ENCODE results near the gene ASPA. TPM values are rescaled to one million over a fixed set of nuclear protein-coding genes. Genes with fewer than 3 reads are reported as not detected.
A peak's percentile ranks its signal among the peaks of the same experiment; 100 is the strongest.
"Not testable (repeated sequence)": the region's sequence is repeated elsewhere in the genome, so short reads cannot be mapped to it uniquely, and the experiment has no call there.

The ASPA gene
- total RNA-seq: not detected

- H3K9me3 Mint-ChIP-seq: no peaks in the 10 kb centered on the region
- H3K27ac Mint-ChIP-seq: no peak within 1 kb of the TSS
- H3K4me3 Mint-ChIP-seq: peak within 1 kb of the TSS; percentile 14
These were observed at the start of gene ASPA for GRCh38 chr17:3475812-3476610. Gene ASPA, plus strand, starts transcription at chr17:3475997. Its CDS starts 163 bp downstream, at chr17:3476160.

DNA sequence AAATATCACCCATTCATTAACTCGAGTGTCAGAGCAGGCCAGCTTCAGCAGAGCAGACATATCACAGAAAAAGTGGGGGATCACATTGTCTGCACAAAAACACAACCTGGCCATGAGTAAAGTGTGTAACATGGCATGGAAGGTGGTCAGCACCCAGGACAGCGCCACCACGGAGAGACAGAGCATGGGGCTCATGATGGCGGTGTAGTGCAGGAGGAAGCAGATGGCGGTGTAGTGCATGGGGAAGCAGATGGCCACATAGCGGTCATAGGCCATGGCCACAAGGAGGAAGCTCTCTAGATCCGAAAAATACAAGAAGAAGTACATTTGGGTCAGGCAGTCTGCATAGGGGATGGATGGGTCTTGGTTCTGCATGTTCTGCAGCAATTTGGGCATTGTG, 42.6 kb upstream of the ASPA start:
- not testable (repeated sequence) for H3K27ac Mint-ChIP-seq, H3K4me3 Mint-ChIP-seq, H3K9me3 Mint-ChIP-seq, H3K36me3 Mint-ChIP-seq, H3K4me1 Mint-ChIP-seq
- H3K27me3 Mint-ChIP-seq: peaks cover 31% of the 10 kb centered on the region
- DNase-seq: peak; percentile 3

More at GRCh38 chr17:3475812-3476610, at the start of gene ASPA:
- DNase-seq: no peak
- H3K27me3 Mint-ChIP-seq: peaks cover 4% of the 10 kb centered on the region
- H3K4me1 Mint-ChIP-seq: peaks cover 3% of the 10 kb centered on the region
- no peaks in the 10 kb centered on the region for H3K36me3 Mint-ChIP-seq

GRCh38 chr17:3433741-3434140, 42.1 kb upstream of the ASPA start, which contains the start of gene OR1E2:
Gene OR1E2, minus strand, starts transcription at chr17:3433841. Its CDS starts 0 bp downstream, at chr17:3433841.
- no peak within 1 kb of the TSS for H3K4me3 Mint-ChIP-seq
- peaks cover 31% of the 10 kb centered on the region for H3K27me3 Mint-ChIP-seq
- H3K4me1 Mint-ChIP-seq: no peaks in the 10 kb centered on the region
- H3K36me3 Mint-ChIP-seq: no peaks in the 10 kb centered on the region
- H3K9me3 Mint-ChIP-seq: peaks cover 5% of the 10 kb centered on the region
- H3K27ac Mint-ChIP-seq: no peak within 1 kb of the TSS
- DNase-seq: no peak

- H3K9me3 Mint-ChIP-seq: no peaks in the 10 kb centered on the region
- no peaks in the 10 kb centered on the region for H3K4me1 Mint-ChIP-seq
These were observed 37.4 kb upstream of the ASPA start for GRCh38 chr17:3438368-3438767.

GRCh38 chr17:3440451-3440850, 35.3 kb upstream of the ASPA start:
- H3K27me3 Mint-ChIP-seq: peaks cover 4% of the 10 kb centered on the region
- no peaks in the 10 kb centered on the region for H3K9me3 Mint-ChIP-seq
- DNase-seq: no peak
- H3K4me1 Mint-ChIP-seq: no peaks in the 10 kb centered on the region
- H3K4me3 Mint-ChIP-seq: no peak overlapping the region
- no peak overlapping the region for H3K27ac Mint-ChIP-seq
- no peaks in the 10 kb centered on the region for H3K36me3 Mint-ChIP-seq

More at GRCh38 chr17:3438368-3438767, 37.4 kb upstream of the ASPA start:
- H3K27me3 Mint-ChIP-seq: peaks cover 11% of the 10 kb centered on the region
- no peaks in the 10 kb centered on the region for H3K36me3 Mint-ChIP-seq
- DNase-seq: no peak
- H3K27ac Mint-ChIP-seq: no peak overlapping the region
- no peak overlapping the region for H3K4me3 Mint-ChIP-seq

DNA sequence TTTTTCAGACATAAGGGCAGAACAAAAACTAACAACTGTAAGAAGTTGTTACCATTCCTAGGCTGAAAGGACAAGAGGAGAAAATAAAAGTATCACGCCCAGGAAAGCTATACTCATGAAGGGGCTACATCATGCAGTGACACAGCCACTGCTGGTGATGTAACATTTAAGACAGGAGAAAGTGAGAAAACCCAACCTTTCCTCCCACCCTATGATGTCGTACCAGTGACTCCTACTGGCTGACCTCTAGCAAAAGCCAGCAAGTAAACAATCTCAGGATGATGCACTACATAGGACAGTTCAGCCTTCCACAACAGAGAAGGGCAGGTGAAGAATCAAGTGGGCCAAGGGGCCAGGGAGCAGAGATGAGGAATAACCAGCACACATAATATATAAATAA, 28.2 kb upstream of the ASPA start:
- Mint-ChIP-seq H3K36me3 (no peaks in the 10 kb centered on the region), H3K27me3 (peaks cover 14% of the 10 kb centered on the region), H3K4me1 (no peaks in the 10 kb centered on the region), H3K9me3 (no peaks in the 10 kb centered on the region), H3K27ac (no peak overlapping the region), H3K4me3 (no peak overlapping the region)
- no peak for DNase-seq

DNA sequence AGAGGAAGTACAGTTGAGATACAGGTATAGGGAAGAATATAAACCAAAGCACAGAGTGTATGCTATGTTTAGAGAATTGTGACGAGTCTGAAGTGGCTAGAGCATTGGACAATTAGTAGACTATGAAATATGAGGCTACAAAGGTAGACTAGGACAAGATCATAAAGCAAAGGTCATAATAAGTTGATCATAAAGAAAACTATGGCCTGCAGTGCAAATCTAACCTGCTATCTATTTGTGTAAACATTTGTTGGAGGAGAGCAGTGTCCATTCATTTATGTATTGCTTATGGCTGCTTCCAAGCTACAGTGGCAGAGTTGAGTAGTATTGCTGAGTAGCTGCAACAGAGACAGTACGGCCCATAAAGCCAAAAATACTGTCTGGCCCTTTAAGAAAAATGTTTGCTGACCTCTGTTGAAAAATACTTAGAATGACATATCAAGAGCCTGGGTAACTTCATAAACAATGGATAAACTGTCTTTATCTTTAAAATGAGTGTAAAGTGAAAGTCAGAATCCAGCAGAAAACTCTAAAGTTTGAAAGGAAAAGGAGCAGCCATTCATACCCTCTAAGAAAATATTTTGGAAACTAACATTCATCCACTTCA, 27.6 kb upstream of the ASPA start:
- H3K4me3 Mint-ChIP-seq: no peak overlapping the region
- H3K27me3 Mint-ChIP-seq: peaks cover 14% of the 10 kb centered on the region
- no peaks in the 10 kb centered on the region for H3K9me3 Mint-ChIP-seq
- DNase-seq: no peak
- no peaks in the 10 kb centered on the region for H3K4me1 Mint-ChIP-seq
- no peak overlapping the region for H3K27ac Mint-ChIP-seq
- H3K36me3 Mint-ChIP-seq: no peaks in the 10 kb centered on the region

DNA sequence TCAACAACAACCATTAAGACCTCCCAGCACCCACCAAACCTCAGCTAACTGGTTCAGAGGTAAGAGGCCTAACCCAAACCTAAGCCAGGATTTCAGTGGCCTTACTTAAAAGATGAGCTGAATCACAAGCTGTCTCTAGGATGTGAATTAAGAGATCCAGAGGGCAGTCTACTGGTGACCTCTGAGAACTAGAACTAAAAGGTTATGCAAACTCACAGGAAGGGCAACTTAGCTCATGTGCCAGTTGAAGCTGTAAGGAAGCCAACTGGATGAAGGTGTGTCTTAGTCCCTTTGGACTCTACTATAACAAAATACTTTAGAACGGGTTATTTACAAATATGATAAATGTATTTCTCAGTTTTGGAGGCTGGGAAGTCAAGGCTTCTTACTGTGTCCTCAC, 9.4 kb upstream of the ASPA start:
- H3K27me3 Mint-ChIP-seq, H3K27ac Mint-ChIP-seq, DNase-seq, H3K9me3 Mint-ChIP-seq, H3K36me3 Mint-ChIP-seq, H3K4me3 Mint-ChIP-seq, H3K4me1 Mint-ChIP-seq: not testable (repeated sequence)

GRCh38 chr17:3469529-3469928, 6.3 kb upstream of the ASPA start:
- H3K4me1 Mint-ChIP-seq: no peaks in the 10 kb centered on the region
- no peak overlapping the region for H3K27ac Mint-ChIP-seq
- no peaks in the 10 kb centered on the region for H3K27me3 Mint-ChIP-seq
- no peak for DNase-seq
- H3K36me3 Mint-ChIP-seq: no peaks in the 10 kb centered on the region
- H3K4me3 Mint-ChIP-seq: no peak overlapping the region
- no peaks in the 10 kb centered on the region for H3K9me3 Mint-ChIP-seq

GRCh38 chr17:3471599-3471998, 4.2 kb upstream of the ASPA start, which contains the start of gene SPATA22:
Gene SPATA22, minus strand, starts transcription at chr17:3471819. Its CDS starts 2,494 bp downstream, at chr17:3469325.
- Mint-ChIP-seq H3K4me1 (peaks cover 3% of the 10 kb centered on the region), H3K27me3 (no peaks in the 10 kb centered on the region), H3K27ac (no peak within 1 kb of the TSS), H3K4me3 (no peak within 1 kb of the TSS), H3K9me3 (no peaks in the 10 kb centered on the region), H3K36me3 (no peaks in the 10 kb centered on the region)
- DNase-seq: no peak

- Mint-ChIP-seq H3K27ac (no peak overlapping the region), H3K4me3 (no peak overlapping the region), H3K36me3 (no peaks in the 10 kb centered on the region), H3K4me1 (peaks cover 3% of the 10 kb centered on the region), H3K27me3 (no peaks in the 10 kb centered on the region), H3K9me3 (no peaks in the 10 kb centered on the region)
- no peak for DNase-seq
These were observed 3.7 kb upstream of the ASPA start for GRCh38 chr17:3472137-3472536.

DNA sequence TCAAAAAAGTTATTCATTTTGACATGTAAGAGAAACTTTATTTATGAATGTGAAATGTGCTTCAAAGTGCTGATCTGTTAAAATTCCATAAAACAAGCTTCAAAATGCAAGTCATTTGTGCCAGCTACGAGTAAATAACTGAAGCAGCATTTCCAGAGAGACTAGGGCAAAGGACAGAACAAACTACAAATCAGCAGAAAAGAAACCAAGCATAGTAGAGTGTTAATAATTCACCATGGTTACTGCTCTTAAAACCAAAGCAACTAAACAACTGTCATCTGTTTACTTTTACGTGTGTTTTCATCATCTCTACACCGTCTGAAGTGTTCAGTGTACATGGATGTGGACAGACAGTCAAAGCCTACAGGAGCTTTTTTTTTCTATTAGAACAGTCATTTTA, 1.6 kb upstream of the ASPA start:
- H3K9me3 Mint-ChIP-seq: no peaks in the 10 kb centered on the region
- H3K27ac Mint-ChIP-seq: no peak overlapping the region
- peaks cover 3% of the 10 kb centered on the region for H3K4me1 Mint-ChIP-seq
- no peak overlapping the region for H3K4me3 Mint-ChIP-seq
- H3K36me3 Mint-ChIP-seq: no peaks in the 10 kb centered on the region
- no peaks in the 10 kb centered on the region for H3K27me3 Mint-ChIP-seq
- no peak for DNase-seq

GRCh38 chr17:3475251-3475685, 529 bp upstream of the ASPA start:
- Mint-ChIP-seq H3K4me1 (peaks cover 3% of the 10 kb centered on the region), H3K27me3 (no peaks in the 10 kb centered on the region), H3K27ac (no peak overlapping the region), H3K9me3 (no peaks in the 10 kb centered on the region), H3K4me3 (no peak overlapping the region), H3K36me3 (no peaks in the 10 kb centered on the region)
- no peak for DNase-seq

GRCh38 chr17:3479988-3480387, 4.2 kb downstream of the ASPA start:
- Mint-ChIP-seq H3K4me1 (peaks cover 3% of the 10 kb centered on the region), H3K36me3 (no peaks in the 10 kb centered on the region), H3K9me3 (no peaks in the 10 kb centered on the region), H3K4me3 (no peak overlapping the region), H3K27ac (no peak overlapping the region), H3K27me3 (peaks cover 7% of the 10 kb centered on the region)
- DNase-seq: no peak

DNA sequence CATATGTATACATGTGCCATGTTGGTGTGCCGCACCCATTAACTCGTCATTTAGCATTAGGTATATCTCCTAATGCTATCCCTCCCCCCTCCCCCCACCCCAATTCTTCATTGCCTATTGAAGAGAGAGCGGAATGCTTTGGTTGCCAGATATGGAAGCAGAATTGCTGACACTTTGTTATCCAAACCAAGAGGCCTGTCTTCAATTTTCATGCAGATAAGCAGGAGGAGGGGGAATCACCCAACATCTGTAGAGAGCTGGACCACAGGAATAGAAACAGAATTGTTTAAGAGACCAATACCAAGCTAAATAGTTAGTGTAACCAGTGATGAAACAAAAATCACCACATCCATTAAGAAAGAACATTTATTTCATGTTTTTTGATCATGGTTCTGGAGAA, 7.1 kb downstream of the ASPA start:
- no peak overlapping the region for H3K4me3 Mint-ChIP-seq
- no peaks in the 10 kb centered on the region for H3K4me1 Mint-ChIP-seq
- H3K27me3 Mint-ChIP-seq: peaks cover 17% of the 10 kb centered on the region
- no peak overlapping the region for H3K27ac Mint-ChIP-seq
- no peak for DNase-seq
- no peaks in the 10 kb centered on the region for H3K9me3 Mint-ChIP-seq
- H3K36me3 Mint-ChIP-seq: no peaks in the 10 kb centered on the region
